GM10266 (cell line): ENCODE results near the gene KIF26A.

Experiments used
- DNase-seq: peaks from one replicate; pipeline ENCODE4 v3.0.0; 2012; ENCODE audit errors: extremely low spot score
- TF ChIP-seq, protein P1 (sequence below): IDR thresholded peaks from 2 replicates; pipeline ENCODE4 v1.5.1; 2012; ENCODE audit warnings: mild to moderate bottlenecking, low read depth; ENCODE audit not compliant: control insufficient read depth, insufficient read depth; ENCODE audit errors: missing control alignments

Gene KIF26A

DNA sequence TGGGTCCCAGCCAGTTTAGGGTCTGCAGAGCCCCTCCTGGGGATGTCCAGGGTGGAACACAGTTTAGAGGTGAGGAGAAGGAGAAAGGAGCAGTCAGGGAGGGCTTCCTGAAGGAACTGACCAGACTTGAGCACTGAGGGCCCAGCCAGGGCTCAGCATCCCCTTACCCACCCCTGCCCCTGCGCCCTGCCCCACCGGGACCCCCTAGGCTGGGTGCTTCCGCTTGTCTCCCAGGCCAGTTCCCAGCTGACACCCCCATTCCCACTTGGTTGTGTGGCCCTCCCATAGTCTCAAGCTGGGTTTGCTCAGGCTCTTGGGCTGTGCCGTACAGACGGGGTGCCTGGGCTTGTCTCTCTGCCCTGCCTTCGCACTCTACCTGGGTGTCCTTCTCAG, 26.3 kb upstream of the KIF26A start:
- TF ChIP-seq, protein P1, sequence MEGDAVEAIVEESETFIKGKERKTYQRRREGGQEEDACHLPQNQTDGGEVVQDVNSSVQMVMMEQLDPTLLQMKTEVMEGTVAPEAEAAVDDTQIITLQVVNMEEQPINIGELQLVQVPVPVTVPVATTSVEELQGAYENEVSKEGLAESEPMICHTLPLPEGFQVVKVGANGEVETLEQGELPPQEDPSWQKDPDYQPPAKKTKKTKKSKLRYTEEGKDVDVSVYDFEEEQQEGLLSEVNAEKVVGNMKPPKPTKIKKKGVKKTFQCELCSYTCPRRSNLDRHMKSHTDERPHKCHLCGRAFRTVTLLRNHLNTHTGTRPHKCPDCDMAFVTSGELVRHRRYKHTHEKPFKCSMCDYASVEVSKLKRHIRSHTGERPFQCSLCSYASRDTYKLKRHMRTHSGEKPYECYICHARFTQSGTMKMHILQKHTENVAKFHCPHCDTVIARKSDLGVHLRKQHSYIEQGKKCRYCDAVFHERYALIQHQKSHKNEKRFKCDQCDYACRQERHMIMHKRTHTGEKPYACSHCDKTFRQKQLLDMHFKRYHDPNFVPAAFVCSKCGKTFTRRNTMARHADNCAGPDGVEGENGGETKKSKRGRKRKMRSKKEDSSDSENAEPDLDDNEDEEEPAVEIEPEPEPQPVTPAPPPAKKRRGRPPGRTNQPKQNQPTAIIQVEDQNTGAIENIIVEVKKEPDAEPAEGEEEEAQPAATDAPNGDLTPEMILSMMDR, result no peak
- DNase-seq, result no peak

- no peak for DNase-seq
- TF ChIP-seq, protein P1, result no peak
Measured at GRCh38 chr14:104112609-104113571, 25.5 kb upstream of the KIF26A start.

- TF ChIP-seq, protein P1, result no peak
- no peak for DNase-seq
Measured at GRCh38 chr14:104113631-104114420, 24.6 kb upstream of the KIF26A start.

GRCh38 chr14:104114421-104115130, 23.8 kb upstream of the KIF26A start:
- no peak for DNase-seq
- TF ChIP-seq, protein P1, result no peak

DNA sequence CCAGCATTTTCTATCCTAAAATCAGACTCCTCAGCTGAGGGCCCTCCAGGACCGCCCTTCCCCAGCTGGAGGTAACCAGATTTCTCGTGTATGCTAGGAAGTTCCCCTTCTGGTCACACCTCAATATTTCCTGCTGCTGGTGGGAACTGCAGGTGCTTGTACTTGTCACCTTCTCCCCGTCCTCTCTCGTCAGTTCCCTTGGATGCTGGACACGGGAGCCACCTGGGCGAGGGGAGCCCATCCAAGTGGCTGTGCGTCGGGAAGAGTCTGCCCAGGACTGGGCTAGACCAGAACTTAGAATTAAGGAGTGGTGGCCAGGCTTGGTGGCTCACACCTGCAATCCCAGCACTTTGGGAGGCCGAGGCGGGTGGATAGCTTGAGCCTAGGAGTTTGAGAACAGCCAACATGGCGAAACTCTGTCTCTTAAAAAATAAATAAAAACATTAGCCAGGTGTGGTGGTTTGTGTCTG, 23.2 kb upstream of the KIF26A start:
- no peak for DNase-seq
- TF ChIP-seq, protein P1, result no peak

DNA sequence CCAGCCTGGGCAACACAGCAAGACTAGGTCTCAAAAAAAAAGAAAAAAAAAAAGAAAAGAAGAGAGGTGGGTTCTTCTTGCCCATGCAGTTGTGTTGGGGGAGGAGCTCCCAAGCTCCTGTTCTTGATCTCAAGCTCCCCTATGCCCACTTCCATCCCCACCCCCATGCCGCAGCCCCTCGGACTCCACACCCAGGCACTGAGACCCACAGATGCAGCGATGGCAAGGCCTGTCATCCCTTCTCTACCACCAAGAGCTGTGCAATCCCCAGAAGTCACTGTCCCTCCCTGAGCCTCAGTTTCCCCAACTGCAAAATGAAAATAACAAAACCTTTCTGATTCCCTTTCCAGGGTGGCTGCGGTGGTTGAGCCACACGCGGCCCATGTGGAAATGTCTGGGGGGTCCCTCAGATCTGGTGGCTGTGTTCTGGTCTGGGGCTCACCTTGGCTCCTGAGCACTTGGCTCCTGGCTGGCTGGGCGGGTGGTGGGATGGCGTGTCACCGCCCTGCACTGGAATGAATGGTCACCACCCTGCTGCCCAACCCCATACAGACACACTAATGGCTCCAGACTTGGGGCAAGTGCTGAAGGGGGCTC, 22.6 kb upstream of the KIF26A start:
- no peak for DNase-seq
- TF ChIP-seq, protein P1, result no peak
